Trophoblast cell (in vitro differentiated cells and primary cell): ENCODE measurements around the gene C1orf159.
A peak's percentile ranks its signal among the peaks of the same experiment; 100 is the strongest.

Source experiments
- DNase-seq, 2 donors: peaks; one replicate each; pipeline ENCODE4 v3.0.0-alpha.2; 2016
- H2AFZ ChIP-seq: 2 replicates; pipeline ENCODE4 v1.6.1; 2013; ENCODE audit warnings: low read length, moderate library complexity, mild to moderate bottlenecking; ENCODE audit not compliant: insufficient read depth, poor library complexity
- H2AK5ac ChIP-seq: 2 replicates; pipeline ENCODE4 v1.6.1; 2013; ENCODE audit warnings: mild to moderate bottlenecking, low read length
- H2BK120ac ChIP-seq: 2 replicates; pipeline ENCODE4 v1.6.1; 2013; ENCODE audit warnings: low read length, mild to moderate bottlenecking, moderate library complexity; ENCODE audit not compliant: insufficient read depth, poor library complexity
- H2BK12ac ChIP-seq: 2 replicates; pipeline ENCODE4 v1.6.1; 2013; ENCODE audit warnings: mild to moderate bottlenecking, low read length, moderate library complexity
- H2BK5ac ChIP-seq: 2 replicates; pipeline ENCODE4 v1.6.1; 2013; ENCODE audit warnings: low read length, low read depth, moderate library complexity, mild to moderate bottlenecking; ENCODE audit not compliant: poor library complexity
- H3K14ac ChIP-seq: 2 replicates; pipeline ENCODE4 v1.6.1; 2013; ENCODE audit warnings: mild to moderate bottlenecking, low read length
- H3K18ac ChIP-seq: 2 replicates; pipeline ENCODE4 v1.6.1; 2013; ENCODE audit warnings: mild to moderate bottlenecking, low read length
- H3K23ac ChIP-seq: 2 replicates; pipeline ENCODE4 v1.6.1; 2013; ENCODE audit warnings: low read length
- H3K27ac ChIP-seq: 2 replicates; pipeline ENCODE4 v1.5.1; 2013; ENCODE audit warnings: low read depth, mild to moderate bottlenecking, inconsistent platforms, low read length, moderate library complexity
- H3K27me3 ChIP-seq: 2 replicates; pipeline ENCODE4 v1.6.1; 2013; ENCODE audit warnings: inconsistent platforms, mild to moderate bottlenecking, low read length, moderate library complexity; ENCODE audit not compliant: insufficient read depth
- H3K36me3 ChIP-seq, 2 experiments: 1 replicate in 1 of 2; 2 replicates in 1 of 2; pipeline ENCODE4 v1.6.1; 2013; ENCODE audit warnings: low read length in 2 of 2, mild to moderate bottlenecking in 2 of 2, moderate library complexity in 1 of 2; ENCODE audit not compliant: insufficient read depth in 2 of 2, control insufficient read depth in 1 of 2
- H3K4ac ChIP-seq: 2 replicates; pipeline ENCODE4 v1.6.1; 2013; ENCODE audit warnings: low read depth, mild to moderate bottlenecking, low read length, moderate library complexity
- H3K4me1 ChIP-seq, 2 experiments: 1 replicate in 1 of 2; 2 replicates in 1 of 2; pipeline ENCODE4 v1.6.1; 2013; ENCODE audit warnings: low read length in 2 of 2, mild to moderate bottlenecking in 2 of 2, moderate library complexity in 1 of 2; ENCODE audit not compliant: insufficient read depth in 2 of 2, control insufficient read depth in 1 of 2
- H3K4me2 ChIP-seq: 2 replicates; pipeline ENCODE4 v1.6.1; 2013; ENCODE audit warnings: inconsistent platforms, mild to moderate bottlenecking, low read length, moderate library complexity
- H3K4me3 ChIP-seq: 2 replicates; pipeline ENCODE4 v1.5.1; 2013; ENCODE audit warnings: mild to moderate bottlenecking, low read depth, low read length, inconsistent platforms
- H3K79me1 ChIP-seq: one replicate; pipeline ENCODE4 v1.6.1; 2013; ENCODE audit warnings: low read length
- H3K79me2 ChIP-seq: 2 replicates; pipeline ENCODE4 v1.6.1; 2013; ENCODE audit warnings: low read length, mild to moderate bottlenecking; ENCODE audit not compliant: control insufficient read depth, insufficient read depth, poor library complexity
- H3K9ac ChIP-seq: 2 replicates; pipeline ENCODE4 v1.6.1; 2013; ENCODE audit warnings: mild to moderate bottlenecking, low read length
- H3K9me3 ChIP-seq: 2 replicates; pipeline ENCODE4 v1.6.1; 2013; ENCODE audit warnings: low read depth, mild to moderate bottlenecking, control low read depth, inconsistent platforms, low read length; ENCODE audit not compliant: insufficient read depth
- H4K12ac ChIP-seq: 2 replicates; pipeline ENCODE4 v1.6.1; 2013; ENCODE audit warnings: low read depth, mild to moderate bottlenecking, low read length, moderate library complexity
- H4K8ac ChIP-seq: 2 replicates; pipeline ENCODE4 v1.6.1; 2013; ENCODE audit warnings: low read depth, mild to moderate bottlenecking, low read length, moderate library complexity
- H4K91ac ChIP-seq: one replicate; pipeline ENCODE4 v1.6.1; 2013; ENCODE audit warnings: low read depth, mild to moderate bottlenecking, low read length, moderate library complexity
- WGBS: extraction: QIAGEN DNeasy Blood & Tissue Kit; methylation state at CpG from one replicate; pipeline ENCODE4 v1.1.7; 2013; ENCODE audit warnings: missing lambda C conversion rate; ENCODE audit not compliant: insufficient read length, insufficient coverage; ENCODE audit errors: extremely low coverage; 5-methylcytosine and 5-hydroxymethylcytosine counted together

The C1orf159 gene

DNA sequence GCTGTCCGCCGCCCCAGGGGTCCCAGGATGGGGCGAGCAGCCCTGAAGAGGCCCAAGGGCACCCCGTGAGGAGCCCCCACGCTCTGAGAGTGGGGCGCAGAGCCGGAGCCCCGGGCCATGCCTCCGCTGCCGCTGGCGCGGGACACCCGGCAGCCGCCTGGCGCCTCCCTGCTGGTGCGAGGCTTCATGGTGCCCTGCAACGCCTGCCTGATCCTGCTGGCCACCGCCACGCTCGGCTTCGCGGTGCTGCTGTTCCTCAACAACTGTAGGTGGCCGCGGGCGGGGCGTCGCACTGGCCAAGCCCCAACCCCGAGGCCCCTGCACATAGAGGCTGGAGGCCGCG, 81.5 kb downstream of the C1orf159 start:
- Histone ChIP-seq H3K9me3 (peaks cover 9% of the 10 kb centered on the region), H2AFZ (no peak overlapping the region), H3K4me1 (peaks cover 8 to 12% of the 10 kb centered on the region in 2 experiments), H3K23ac (no peak overlapping the region), H3K27me3 (peaks cover 6% of the 10 kb centered on the region), H3K79me1 (peaks cover 2% of the 10 kb centered on the region), H3K36me3 (peaks cover 28 to 31% of the 10 kb centered on the region in 2 experiments), H3K4me2 (peak overlapping the region; percentile 76), H2BK5ac (no peak overlapping the region), H3K4ac (no peak overlapping the region), H4K91ac (no peak overlapping the region), H3K18ac (no peak overlapping the region), H4K8ac (no peak overlapping the region), H4K12ac (no peak overlapping the region), H2BK120ac (no peak overlapping the region), H3K27ac (no peak overlapping the region), H2BK12ac (no peak overlapping the region), H2AK5ac (no peak overlapping the region), H3K4me3 (no peak overlapping the region), H3K9ac (no peak overlapping the region), H3K79me2 (peaks cover 2% of the 10 kb centered on the region), H3K14ac (no peak overlapping the region)
- no peak for DNase-seq
- WGBS, result no CpG with 5 or more reads among the region's 30 CpGs

GRCh38 chr1:1033731-1034438, 82.0 kb downstream of the C1orf159 start:
- peaks cover 28 to 31% of the 10 kb centered on the region in 2 experiments for H3K36me3 ChIP-seq
- no peak overlapping the region for H3K23ac ChIP-seq
- peak overlapping the region; percentile 33 for H3K4ac ChIP-seq
- peak overlapping the region; percentile 23 for H4K8ac ChIP-seq
- H2BK120ac ChIP-seq, result no peak overlapping the region
- peaks cover 10% of the 10 kb centered on the region for H3K9me3 ChIP-seq
- H3K79me2 ChIP-seq, result peaks cover 2% of the 10 kb centered on the region
- H3K4me3 ChIP-seq, result peak overlapping the region; percentile 45
- no peak overlapping the region for H2AK5ac ChIP-seq
- peaks cover 8 to 11% of the 10 kb centered on the region in 2 experiments for H3K4me1 ChIP-seq
- H3K27me3 ChIP-seq, result peaks cover 6% of the 10 kb centered on the region
- WGBS, result no CpG with 5 or more reads among the region's 71 CpGs
- H3K27ac ChIP-seq, result no peak overlapping the region
- no peak for DNase-seq
- peak overlapping the region; percentile 55 for H4K12ac ChIP-seq
- peak overlapping the region; percentile 32 for H3K14ac ChIP-seq
- no peak overlapping the region for H4K91ac ChIP-seq
- H3K4me2 ChIP-seq, result peak overlapping the region; percentile 76
- no peak overlapping the region for H2BK5ac ChIP-seq
- no peak overlapping the region for H2BK12ac ChIP-seq
- H2AFZ ChIP-seq, result no peak overlapping the region
- no peak overlapping the region for H3K9ac ChIP-seq
- no peak overlapping the region for H3K18ac ChIP-seq
- H3K79me1 ChIP-seq, result peaks cover 2% of the 10 kb centered on the region

GRCh38 chr1:1033009-1033587, 82.8 kb downstream of the C1orf159 start:
- H2BK120ac ChIP-seq, result no peak overlapping the region
- peak overlapping the region; percentile 62 for H3K4me3 ChIP-seq
- H3K79me2 ChIP-seq, result peaks cover 2% of the 10 kb centered on the region
- peak overlapping the region; percentile 19 for H2BK5ac ChIP-seq
- H3K23ac ChIP-seq, result no peak overlapping the region
- peak overlapping the region; percentile 71 for H3K18ac ChIP-seq
- peaks cover 6% of the 10 kb centered on the region for H3K27me3 ChIP-seq
- no peak overlapping the region for H2AK5ac ChIP-seq
- peaks cover 2% of the 10 kb centered on the region for H3K79me1 ChIP-seq
- peaks cover 10% of the 10 kb centered on the region for H3K9me3 ChIP-seq
- no peak overlapping the region for H3K14ac ChIP-seq
- peaks cover 8 to 11% of the 10 kb centered on the region in 2 experiments for H3K4me1 ChIP-seq
- no peak overlapping the region for H3K9ac ChIP-seq
- no peak overlapping the region for H3K4ac ChIP-seq
- H2AFZ ChIP-seq, result no peak overlapping the region
- no peak overlapping the region for H3K27ac ChIP-seq
- peak overlapping the region; percentile 94 for H3K4me2 ChIP-seq
- peaks cover 23 to 25% of the 10 kb centered on the region in 2 experiments for H3K36me3 ChIP-seq
- WGBS, result no CpG with 5 or more reads among the region's 73 CpGs
- no peak overlapping the region for H4K12ac ChIP-seq
- H4K8ac ChIP-seq, result peak overlapping the region; percentile 64
- peak; percentile 70 to 75 for DNase-seq
- H2BK12ac ChIP-seq, result no peak overlapping the region
- H4K91ac ChIP-seq, result peak overlapping the region; percentile 63

- no peak overlapping the region for H3K18ac ChIP-seq
- H3K4me1 ChIP-seq, result peaks cover 8 to 11% of the 10 kb centered on the region in 2 experiments
- no peak overlapping the region for H4K91ac ChIP-seq
- DNase-seq, result peak in 1 of 2 donors; percentile 19
- H2BK120ac ChIP-seq, result no peak overlapping the region
- H2BK12ac ChIP-seq, result no peak overlapping the region
- no peak overlapping the region for H4K8ac ChIP-seq
- no peak overlapping the region for H2AFZ ChIP-seq
- H3K27ac ChIP-seq, result no peak overlapping the region
- peaks cover 6% of the 10 kb centered on the region for H3K27me3 ChIP-seq
- no peak overlapping the region for H2BK5ac ChIP-seq
- peaks cover 2% of the 10 kb centered on the region for H3K79me1 ChIP-seq
- no peak overlapping the region for H3K9ac ChIP-seq
- H3K36me3 ChIP-seq, result peaks cover 26% of the 10 kb centered on the region in 2 experiments
- peaks cover 2% of the 10 kb centered on the region for H3K79me2 ChIP-seq
- peak overlapping the region; percentile 18 for H2AK5ac ChIP-seq
- H4K12ac ChIP-seq, result no peak overlapping the region
- H3K14ac ChIP-seq, result no peak overlapping the region
- H3K4me3 ChIP-seq, result no peak overlapping the region
- peak overlapping the region; percentile 94 for H3K4me2 ChIP-seq
- H3K9me3 ChIP-seq, result peaks cover 10% of the 10 kb centered on the region
- no peak overlapping the region for H3K23ac ChIP-seq
- WGBS, result no CpG with 5 or more reads among the region's 16 CpGs
- no peak overlapping the region for H3K4ac ChIP-seq
Measured at GRCh38 chr1:1032424-1032823, 83.5 kb downstream of the C1orf159 start.
